H9 (cell line): ENCODE measurements around the gene GPI. TPM values are rescaled to one million over a fixed set of nuclear protein-coding genes. Genes with fewer than 3 reads are reported as not detected.

Source experiments
- DNase-seq: peaks from one replicate; pipeline ENCODE4 v3.0.0-alpha.2; 2017
- H2AFZ ChIP-seq: one replicate; pipeline ENCODE4 v1.6.1; 2013; ENCODE audit warnings: mild to moderate bottlenecking, low read length, control low read depth, moderate library complexity
- H2AK5ac ChIP-seq: 2 replicates; pipeline ENCODE4 v1.6.1; 2013; ENCODE audit warnings: low read length, control low read depth, mixed read lengths; ENCODE audit not compliant: insufficient read length
- H2BK120ac ChIP-seq: one replicate; pipeline ENCODE4 v1.6.1; 2013; ENCODE audit warnings: low read depth, mild to moderate bottlenecking, low read length, control low read depth, inconsistent platforms; ENCODE audit not compliant: poor library complexity, severe bottlenecking
- H2BK12ac ChIP-seq: 2 replicates; pipeline ENCODE4 v1.6.1; 2013; ENCODE audit warnings: low read length, control low read depth, mixed read lengths, low read depth; ENCODE audit not compliant: insufficient read length
- H2BK15ac ChIP-seq: 2 replicates; pipeline ENCODE4 v1.6.1; 2013; ENCODE audit warnings: low read depth, low read length, control low read depth
- H2BK20ac ChIP-seq: one replicate; pipeline ENCODE4 v1.6.1; 2013; ENCODE audit warnings: low read depth, mild to moderate bottlenecking, low read length, control low read depth, inconsistent platforms; ENCODE audit not compliant: poor library complexity, severe bottlenecking
- H2BK5ac ChIP-seq: 2 replicates; pipeline ENCODE4 v1.6.1; 2013; ENCODE audit warnings: low read length, control low read depth, mixed read lengths; ENCODE audit not compliant: insufficient read length
- H3K14ac ChIP-seq: 2 replicates; pipeline ENCODE4 v1.6.1; 2013; ENCODE audit warnings: low read length, control low read depth; ENCODE audit not compliant: insufficient read depth
- H3K18ac ChIP-seq: 2 replicates; pipeline ENCODE4 v1.6.1; 2013; ENCODE audit warnings: low read depth, mild to moderate bottlenecking, mixed read lengths, low read length, control low read depth; ENCODE audit not compliant: insufficient read length
- H3K23ac ChIP-seq: 2 replicates; pipeline ENCODE4 v1.6.1; 2013; ENCODE audit warnings: low read length, control low read depth, mixed read lengths, low read depth; ENCODE audit not compliant: insufficient read length
- H3K23me2 ChIP-seq: 2 replicates; pipeline ENCODE4 v1.6.1; 2013; ENCODE audit warnings: low read depth, mild to moderate bottlenecking, mixed read lengths, low read length, control low read depth; ENCODE audit not compliant: insufficient read length, poor library complexity, severe bottlenecking
- H3K27ac ChIP-seq: 2 replicates; pipeline ENCODE4 v1.5.1; 2013; ENCODE audit warnings: low read length, control low read depth, mixed read lengths, low read depth; ENCODE audit not compliant: insufficient read length
- H3K27me3 ChIP-seq: 2 replicates; pipeline ENCODE4 v1.6.1; 2013; ENCODE audit warnings: low read length, control low read depth, inconsistent platforms; ENCODE audit not compliant: insufficient read depth
- H3K4ac ChIP-seq: 2 replicates; pipeline ENCODE4 v1.6.1; 2013; ENCODE audit warnings: low read depth, mild to moderate bottlenecking, control low read depth, inconsistent platforms, low read length, moderate library complexity
- H3K4me1 ChIP-seq: 2 replicates; pipeline ENCODE4 v1.6.1; 2013; ENCODE audit warnings: low read length, control low read depth, inconsistent platforms; ENCODE audit not compliant: insufficient read depth
- H3K4me2 ChIP-seq: 2 replicates; pipeline ENCODE4 v1.6.1; 2013; ENCODE audit warnings: low read length, control low read depth, mixed read lengths; ENCODE audit not compliant: insufficient read length, insufficient read depth
- H3K56ac ChIP-seq: 2 replicates; pipeline ENCODE4 v1.6.1; 2013; ENCODE audit warnings: low read depth, mild to moderate bottlenecking, mixed read lengths, low read length, control low read depth; ENCODE audit not compliant: insufficient read length
- H3K79me1 ChIP-seq: 2 replicates; pipeline ENCODE4 v1.6.1; 2013; ENCODE audit warnings: low read depth, mild to moderate bottlenecking, moderate library complexity, low read length, control low read depth, inconsistent platforms; ENCODE audit not compliant: insufficient read depth, poor library complexity, severe bottlenecking
- H3K79me2 ChIP-seq: 2 replicates; pipeline ENCODE4 v1.6.1; 2013; ENCODE audit warnings: low read length, control low read depth, inconsistent platforms; ENCODE audit not compliant: insufficient read depth
- H3K9ac ChIP-seq: 2 replicates; pipeline ENCODE4 v1.6.1; 2013; ENCODE audit warnings: low read length, control low read depth, mixed read lengths; ENCODE audit not compliant: insufficient read length; ENCODE audit errors: extremely low read depth
- H3K9me3 ChIP-seq: one replicate; pipeline ENCODE4 v1.6.1; 2013; ENCODE audit warnings: low read depth, low read length, inconsistent platforms; ENCODE audit not compliant: control insufficient read depth
- H3T11ph ChIP-seq: one replicate; pipeline ENCODE4 v1.6.1; 2013; ENCODE audit warnings: mild to moderate bottlenecking, low read length, control low read depth, inconsistent platforms
- H4K20me1 ChIP-seq: one replicate; pipeline ENCODE4 v1.6.1; 2013; ENCODE audit not compliant: control insufficient read depth, insufficient read length, insufficient read depth
- H4K5ac ChIP-seq: 2 replicates; pipeline ENCODE4 v1.6.1; 2013; ENCODE audit warnings: low read depth, mild to moderate bottlenecking, mixed read lengths, low read length, control low read depth; ENCODE audit not compliant: insufficient read length
- H4K8ac ChIP-seq: replicated peaks from 2 replicates; pipeline ENCODE4 v1.6.1; 2013; ENCODE audit warnings: low read length, control low read depth, mixed read lengths, low read depth; ENCODE audit not compliant: insufficient read length
- H4K91ac ChIP-seq: 2 replicates; pipeline ENCODE4 v1.6.1; 2013; ENCODE audit warnings: low read depth, mild to moderate bottlenecking, moderate library complexity, mixed read lengths, low read length, control low read depth; ENCODE audit not compliant: insufficient read length
- H3K27ac Mint-ChIP-seq, 3 experiments: 2 replicates in 2 of 3; 3 replicates in 1 of 3; pipeline ENCODE4 v1.8.0; 2020 to 2021; ENCODE audit warnings: mixed read lengths in 3 of 3, mild to moderate bottlenecking in 1 of 3, moderate library complexity in 1 of 3
- H3K27me3 Mint-ChIP-seq: 2 replicates; pipeline ENCODE4 v1.8.0; 2021; ENCODE audit warnings: low read depth, mild to moderate bottlenecking, moderate library complexity, mixed read lengths
- H3K36me3 Mint-ChIP-seq, 3 experiments: 2 replicates in 2 of 3; 3 replicates in 1 of 3; pipeline ENCODE4 v1.8.0; 2020 to 2021; ENCODE audit warnings: low read depth in 3 of 3, mixed read lengths in 3 of 3; ENCODE audit not compliant: insufficient read depth in 1 of 3
- H3K4me1 Mint-ChIP-seq, 2 experiments: 2 replicates each; pipeline ENCODE4 v1.8.0; 2020; ENCODE audit warnings: mixed read lengths in 2 of 2
- H3K4me3 Mint-ChIP-seq, 2 experiments: 2 replicates in 1 of 2; 3 replicates in 1 of 2; pipeline ENCODE4 v1.8.0; 2020 to 2021; ENCODE audit warnings: mild to moderate bottlenecking in 2 of 2, mixed read lengths in 2 of 2, moderate library complexity in 1 of 2
- H3K9me3 Mint-ChIP-seq, 2 experiments: 2 replicates in 1 of 2; 3 replicates in 1 of 2; pipeline ENCODE4 v1.8.0; 2020; ENCODE audit warnings: mild to moderate bottlenecking in 2 of 2, mixed read lengths in 2 of 2, moderate library complexity in 1 of 2
- WGBS: extraction: QIAGEN DNeasy Blood & Tissue Kit; methylation state at CpG from one replicate; pipeline ENCODE4 v1.1.7; 2013; ENCODE audit warnings: missing lambda C conversion rate, low lambda C conversion rate, mixed read lengths; ENCODE audit not compliant: insufficient read length; ENCODE audit errors: extremely low coverage; 5-methylcytosine and 5-hydroxymethylcytosine counted together
- total RNA-seq: library from RNA; stranded (reverse); gene quantifications from 2 replicates; pipeline ENCODE4 v1.2.1, GENCODE V29; 2021
- TF ChIP-seq, protein P1 (sequence below): fragments of 200-600 bp; sonication (generic); conservative IDR thresholded peaks from 3 replicates; pipeline ENCODE4 v1.8.0; 2021; ENCODE audit warnings: antibody characterized with exemption, mild to moderate bottlenecking

GPI gene
- total RNA-seq, 1 experiment from 2014 or later = 373 TPM

DNA sequence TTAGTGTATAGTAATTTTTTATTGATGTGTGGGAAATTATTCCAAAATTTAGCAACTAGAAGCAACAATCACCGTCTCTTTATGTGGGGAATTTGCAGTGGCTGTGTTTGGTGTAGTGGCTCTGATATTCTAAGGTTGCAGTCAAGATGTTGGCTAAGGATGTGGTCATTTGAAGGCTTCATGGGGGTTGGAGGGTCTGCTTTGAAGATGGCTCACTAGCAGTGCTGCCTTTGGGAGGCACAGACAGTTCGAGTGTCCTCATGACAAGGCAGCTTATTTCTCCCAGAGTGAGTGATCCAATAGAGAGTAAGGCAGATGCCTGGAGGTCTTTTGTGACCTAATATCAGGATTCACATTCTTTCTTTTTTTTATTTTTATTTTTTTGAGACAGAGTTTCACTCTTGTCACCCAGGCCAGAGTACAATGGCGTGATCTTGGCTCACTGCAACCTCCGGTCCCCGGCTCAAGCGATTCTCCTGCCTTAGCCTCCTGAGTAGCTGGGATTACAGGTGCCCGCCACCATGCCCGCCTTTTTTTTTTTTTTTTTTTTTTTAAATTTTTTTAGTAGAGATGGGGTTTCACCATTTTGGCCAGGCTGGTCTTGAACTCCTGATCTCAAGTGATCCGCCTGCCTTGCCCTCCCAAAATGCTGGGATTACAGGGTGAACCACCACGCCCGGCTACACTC lies 8.7 kb downstream of the GPI start:
- H3T11ph ChIP-seq = no peak overlapping the region
- H2BK20ac ChIP-seq = no peak overlapping the region
- H3K27ac ChIP-seq = no peak overlapping the region
- Mint-ChIP-seq H3K9me3 (no peaks in the 10 kb centered on the region), H3K36me3 (peaks cover 46 to 78% (median 74%) of the 10 kb centered on the region in 3 experiments; a peak in 6 of 7 replicates), H3K4me1 (no peaks in the 10 kb centered on the region), H3K27ac (peak overlapping the region in 2 of 3 experiments; percentile 15 to 46; a peak in 3 of 7 replicates), H3K4me3 (no peak overlapping the region), H3K27me3 (no peaks in the 10 kb centered on the region)
- DNase-seq = no peak
- no peaks in the 10 kb centered on the region for H3K27me3 ChIP-seq
- H4K20me1 ChIP-seq = no peaks in the 10 kb centered on the region
- no peak overlapping the region for H2BK12ac ChIP-seq
- H4K91ac ChIP-seq = no peak overlapping the region
- H3K79me2 ChIP-seq = no peaks in the 10 kb centered on the region
- H2AK5ac ChIP-seq = no peak overlapping the region
- TF ChIP-seq, protein P1, sequence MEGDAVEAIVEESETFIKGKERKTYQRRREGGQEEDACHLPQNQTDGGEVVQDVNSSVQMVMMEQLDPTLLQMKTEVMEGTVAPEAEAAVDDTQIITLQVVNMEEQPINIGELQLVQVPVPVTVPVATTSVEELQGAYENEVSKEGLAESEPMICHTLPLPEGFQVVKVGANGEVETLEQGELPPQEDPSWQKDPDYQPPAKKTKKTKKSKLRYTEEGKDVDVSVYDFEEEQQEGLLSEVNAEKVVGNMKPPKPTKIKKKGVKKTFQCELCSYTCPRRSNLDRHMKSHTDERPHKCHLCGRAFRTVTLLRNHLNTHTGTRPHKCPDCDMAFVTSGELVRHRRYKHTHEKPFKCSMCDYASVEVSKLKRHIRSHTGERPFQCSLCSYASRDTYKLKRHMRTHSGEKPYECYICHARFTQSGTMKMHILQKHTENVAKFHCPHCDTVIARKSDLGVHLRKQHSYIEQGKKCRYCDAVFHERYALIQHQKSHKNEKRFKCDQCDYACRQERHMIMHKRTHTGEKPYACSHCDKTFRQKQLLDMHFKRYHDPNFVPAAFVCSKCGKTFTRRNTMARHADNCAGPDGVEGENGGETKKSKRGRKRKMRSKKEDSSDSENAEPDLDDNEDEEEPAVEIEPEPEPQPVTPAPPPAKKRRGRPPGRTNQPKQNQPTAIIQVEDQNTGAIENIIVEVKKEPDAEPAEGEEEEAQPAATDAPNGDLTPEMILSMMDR = no peak
- H3K4ac ChIP-seq = no peak overlapping the region
- H4K8ac ChIP-seq = no peak overlapping the region
- no CpG with 5 or more reads among the region's 11 CpGs for WGBS
- H2BK120ac ChIP-seq = no peak overlapping the region
- H3K9me3 ChIP-seq = no peaks in the 10 kb centered on the region
- H2BK15ac ChIP-seq = no peak overlapping the region
- H3K56ac ChIP-seq = no peak overlapping the region
- H3K14ac ChIP-seq = no peak overlapping the region
- H4K5ac ChIP-seq = no peak overlapping the region
- H2AFZ ChIP-seq = no peak overlapping the region
- H3K4me2 ChIP-seq = no peak overlapping the region
- H2BK5ac ChIP-seq = no peak overlapping the region
- no peak overlapping the region for H3K23ac ChIP-seq
- no peaks in the 10 kb centered on the region for H3K23me2 ChIP-seq
- H3K18ac ChIP-seq = no peak overlapping the region
- no peaks in the 10 kb centered on the region for H3K4me1 ChIP-seq
- H3K79me1 ChIP-seq = no peaks in the 10 kb centered on the region
- H3K9ac ChIP-seq = no peak overlapping the region
